ENCODE data around the gene ZNF768.
"Not testable (repeated sequence)": the region's sequence is repeated elsewhere in the genome, so short reads cannot be mapped to it uniquely, and the experiment has no call there.

Gene ZNF768

DNA sequence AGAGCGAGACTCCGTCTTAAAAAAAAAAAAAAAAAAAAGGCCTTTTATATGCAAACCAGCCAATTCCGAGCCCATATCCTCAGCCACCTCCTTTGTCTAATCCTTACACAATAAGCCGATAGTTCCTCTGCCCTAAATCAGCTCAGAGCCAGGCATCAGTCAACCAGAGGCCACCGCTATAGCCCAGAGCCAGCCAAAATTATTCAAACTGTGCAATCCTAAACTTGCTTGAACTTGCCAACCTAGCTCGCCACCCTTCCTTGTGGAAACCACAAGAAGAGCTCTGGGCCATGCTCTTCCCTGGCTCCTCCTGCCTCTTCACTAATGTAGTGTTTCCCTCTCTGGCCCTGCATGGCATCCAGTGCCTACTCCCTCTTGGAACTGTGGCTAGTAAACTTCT lies 36.2 kb downstream of the ZNF768 start:
- TF ChIP-seq ZNF274 (IDR thresholded peaks at IDR 0.05; ENCODE audit: low read depth, low read length) = no peak
- H3K4me3 ChIP-seq (ENCODE audit: low read length) = no peak overlapping the region

GRCh38 chr16:30488764-30489605 lies 37.4 kb downstream of the ZNF768 start:
- no peak overlapping the region for H3K4me3 ChIP-seq (ENCODE audit: low read length)
- TF ChIP-seq ZNF274 (IDR thresholded peaks at IDR 0.05; ENCODE audit: low read depth, low read length) = no peak

DNA sequence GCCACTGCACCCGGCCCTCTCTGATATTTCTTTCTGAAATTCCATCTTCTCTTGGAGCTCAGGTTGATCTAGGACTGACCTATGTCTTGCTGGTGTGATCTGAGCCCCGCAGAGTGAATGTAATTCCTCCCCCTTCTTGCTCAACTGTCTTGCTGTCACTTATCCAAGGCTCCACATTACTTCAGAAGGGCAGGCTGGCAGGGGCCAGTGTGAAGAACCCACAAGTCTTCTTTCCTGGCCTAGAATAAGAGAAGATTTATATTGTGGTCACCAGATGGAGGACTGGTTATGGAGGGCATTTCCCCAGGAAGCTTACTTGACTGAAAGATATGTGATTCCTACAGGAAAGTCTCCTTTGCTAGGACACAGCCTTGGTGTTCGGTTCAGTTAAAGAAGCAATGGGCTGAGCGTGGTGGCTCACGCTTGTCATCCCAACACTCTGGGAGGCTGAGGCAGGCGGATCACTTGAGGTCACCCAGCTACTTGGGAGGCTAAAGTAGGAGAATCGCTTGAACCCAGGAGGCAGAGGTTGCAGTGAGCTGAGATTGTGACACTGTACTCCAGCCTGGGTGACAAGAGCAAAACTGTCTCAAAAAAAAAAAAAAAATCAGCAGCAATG lies 40.4 kb downstream of the ZNF768 start:
- no peak for TF ChIP-seq ZNF274 (IDR thresholded peaks at IDR 0.05; ENCODE audit: low read depth, low read length)
- no peak overlapping the region for H3K4me3 ChIP-seq (ENCODE audit: low read length)

GRCh38 chr16:30484887-30485286 lies 41.5 kb downstream of the ZNF768 start:
- no peak for TF ChIP-seq ZNF274 (IDR thresholded peaks at IDR 0.05; ENCODE audit: low read depth, low read length)
- H3K4me3 ChIP-seq (ENCODE audit: low read length) = no peak overlapping the region

GRCh38 chr16:30482366-30482765 lies 44.0 kb downstream of the ZNF768 start:
- no peak for TF ChIP-seq ZNF274 (IDR thresholded peaks at IDR 0.05; ENCODE audit: low read depth, low read length)
- H3K4me3 ChIP-seq (ENCODE audit: low read length) = no peak overlapping the region

DNA sequence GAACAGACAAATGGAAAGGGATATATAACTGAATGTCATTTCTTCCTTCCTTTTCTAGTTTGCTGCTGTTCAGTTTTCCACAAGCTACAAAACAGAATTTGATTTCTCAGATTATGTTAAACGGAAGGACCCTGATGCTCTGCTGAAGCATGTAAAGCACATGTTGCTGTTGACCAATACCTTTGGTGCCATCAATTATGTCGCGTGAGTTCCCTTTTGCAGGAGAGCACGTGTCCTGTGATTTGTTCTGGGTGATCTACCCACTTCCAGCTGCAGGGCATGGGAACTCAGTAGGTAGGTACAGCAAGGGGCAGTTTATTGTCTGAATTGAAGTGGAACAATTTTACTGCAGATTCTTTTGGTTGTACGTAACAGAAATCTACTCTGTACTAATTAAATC lies 45.0 kb downstream of the ZNF768 start:
- no peak for TF ChIP-seq ZNF274 (IDR thresholded peaks at IDR 0.05; ENCODE audit: low read depth, low read length)
- H3K4me3 ChIP-seq (ENCODE audit: low read length) = no peak overlapping the region

DNA sequence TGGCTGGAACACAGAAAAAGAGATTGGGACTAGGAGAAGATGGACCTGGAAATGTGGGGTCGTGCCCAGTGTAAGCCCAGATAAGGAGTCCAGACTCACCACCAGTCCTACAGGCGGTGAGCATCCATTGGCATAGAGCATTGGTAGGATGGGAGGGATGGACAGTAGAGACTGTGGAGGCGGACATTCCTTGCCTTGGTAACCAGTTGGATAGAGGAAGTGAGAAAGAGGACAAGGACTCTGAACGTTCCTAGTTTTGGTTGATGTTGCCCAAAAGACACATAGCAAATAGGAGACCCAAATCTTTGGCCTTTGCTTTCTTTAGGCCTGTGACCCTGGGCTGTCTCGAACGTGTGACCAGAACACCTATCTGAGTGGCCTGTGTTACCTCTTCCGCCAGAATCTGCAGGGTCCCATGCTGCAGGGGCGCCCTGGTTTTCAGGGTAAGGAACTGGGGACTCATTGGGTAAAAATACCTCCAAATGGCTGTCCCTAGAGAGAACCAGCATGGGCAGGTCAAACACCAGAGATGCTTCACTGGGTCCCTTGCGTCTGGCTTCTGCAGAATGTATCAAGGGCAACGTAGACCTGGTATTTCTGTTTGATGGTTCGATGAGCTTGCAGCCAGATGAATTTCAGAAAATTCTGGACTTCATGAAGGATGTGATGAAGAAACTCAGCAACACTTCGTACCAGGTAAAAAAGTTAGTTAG lies 47.4 kb downstream of the ZNF768 start:
- H3K4me3 ChIP-seq (ENCODE audit: low read length) = no peak overlapping the region
- TF ChIP-seq ZNF274 (IDR thresholded peaks at IDR 0.05; ENCODE audit: low read depth, low read length) = no peak

DNA sequence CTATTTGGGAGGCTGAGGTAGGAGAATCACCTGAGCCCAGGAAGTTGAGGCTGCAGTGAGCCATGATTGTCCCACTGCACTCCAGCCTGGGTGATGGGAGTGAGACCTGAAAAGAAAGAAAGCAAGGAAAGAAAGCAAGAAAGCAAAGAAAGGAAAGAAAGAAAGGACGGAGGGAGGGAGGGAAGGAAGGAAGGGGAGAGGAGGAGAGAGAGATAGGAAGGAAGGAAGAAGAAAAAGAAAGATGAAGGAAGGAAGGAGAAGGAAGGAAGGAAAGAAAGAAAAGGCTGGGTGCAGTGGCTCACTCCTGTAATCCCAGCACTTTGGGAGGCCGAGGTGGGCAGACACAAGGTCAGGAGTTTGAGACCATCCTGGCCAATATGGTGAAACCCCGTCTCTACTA lies 48.6 kb downstream of the ZNF768 start:
- not testable (repeated sequence) for H3K4me3 ChIP-seq (ENCODE audit: low read length)

DNA sequence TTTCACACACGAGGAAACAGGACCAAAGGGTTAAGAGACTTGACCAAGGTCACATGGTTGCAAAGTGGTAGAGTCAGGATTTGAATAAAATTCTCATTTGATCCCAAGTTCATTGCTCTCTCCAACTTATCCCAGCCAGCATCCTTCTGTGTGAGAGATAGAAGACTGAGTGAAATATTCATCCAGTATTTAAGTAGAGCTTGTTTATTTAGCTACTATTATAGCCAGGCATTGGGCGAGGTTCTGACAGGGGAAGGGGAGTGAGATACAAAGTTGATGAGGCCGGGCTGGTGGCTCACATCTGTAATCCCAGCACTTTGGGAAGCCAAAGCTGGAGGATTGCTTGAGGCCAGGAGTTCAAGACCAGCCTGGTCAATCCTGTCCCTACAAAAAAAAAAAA lies 49.4 kb downstream of the ZNF768 start:
- H3K4me3 ChIP-seq (ENCODE audit: low read length) = no peak overlapping the region
- no peak for TF ChIP-seq ZNF274 (IDR thresholded peaks at IDR 0.05; ENCODE audit: low read depth, low read length)

DNA sequence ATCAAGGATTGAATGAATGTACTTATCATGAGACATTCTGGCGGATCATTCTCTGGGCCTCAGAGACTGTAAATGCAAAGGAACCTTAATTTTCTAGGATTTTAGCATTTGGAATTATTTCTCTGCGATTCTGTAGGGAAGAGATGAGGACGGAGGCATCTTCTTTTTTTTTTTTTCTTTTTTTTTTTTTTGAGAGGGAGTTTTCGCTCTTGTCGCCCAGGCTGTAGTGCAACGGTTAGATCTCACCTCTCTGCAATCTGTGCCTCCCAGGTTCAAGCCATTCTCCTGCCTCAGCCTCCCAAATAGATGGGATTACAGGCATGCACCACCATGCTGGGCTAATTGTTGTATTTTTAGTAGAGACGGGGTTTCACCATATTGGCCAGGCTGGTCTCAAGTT lies 51.7 kb downstream of the ZNF768 start:
- no peak for TF ChIP-seq ZNF274 (IDR thresholded peaks at IDR 0.05; ENCODE audit: low read depth, low read length)
- peak overlapping the region; percentile 87; the same call in 1 of the 2 replicates for H3K4me3 ChIP-seq (ENCODE audit: low read length)

DNA sequence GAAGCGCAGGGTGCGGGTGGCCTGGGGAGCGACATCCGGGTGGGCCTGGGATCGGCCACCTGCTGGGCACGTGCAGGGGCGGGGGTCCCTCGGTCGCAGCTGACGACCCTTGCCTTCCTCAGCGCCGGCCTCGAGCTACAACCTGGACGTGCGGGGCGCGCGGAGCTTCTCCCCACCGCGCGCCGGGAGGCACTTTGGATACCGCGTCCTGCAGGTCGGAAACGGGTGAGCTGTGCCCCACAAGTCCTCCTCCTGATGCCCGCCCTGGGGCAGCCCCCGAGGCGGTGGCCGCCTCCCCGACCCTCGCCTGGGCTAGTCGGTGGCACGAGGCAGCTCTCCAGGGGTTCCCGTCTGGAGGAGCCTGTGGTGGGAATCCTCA lies 52.3 kb downstream of the ZNF768 start:
- TF ChIP-seq ZNF274 (IDR thresholded peaks at IDR 0.05; ENCODE audit: low read depth, low read length) = no peak
- H3K4me3 ChIP-seq (ENCODE audit: low read length) = peak overlapping the region; percentile 87; the same call in 1 of the 2 replicates
